Measurements from ENCODE around the gene PXMP2. TPM values are rescaled to one million over a fixed set of nuclear protein-coding genes. Genes with fewer than 3 reads are reported as not detected.
A peak's percentile ranks its signal among the peaks of the same experiment; 100 is the strongest.

The PXMP2 gene
- polyA plus RNA-seq, 10 donors, result 15.7 to 27.4 (median 19.6) TPM

- DNase-seq, result no peak
Measured at GRCh38 chr12:132719954-132720324, 32.6 kb downstream of the PXMP2 start.

GRCh38 chr12:132720606-132721345, 33.4 kb downstream of the PXMP2 start:
- no peak for DNase-seq

- DNase-seq, result no peak
Measured at GRCh38 chr12:132723015-132723763, 35.8 kb downstream of the PXMP2 start.

- DNase-seq, result no peak
Measured at GRCh38 chr12:132723764-132724140, 36.4 kb downstream of the PXMP2 start.

DNA sequence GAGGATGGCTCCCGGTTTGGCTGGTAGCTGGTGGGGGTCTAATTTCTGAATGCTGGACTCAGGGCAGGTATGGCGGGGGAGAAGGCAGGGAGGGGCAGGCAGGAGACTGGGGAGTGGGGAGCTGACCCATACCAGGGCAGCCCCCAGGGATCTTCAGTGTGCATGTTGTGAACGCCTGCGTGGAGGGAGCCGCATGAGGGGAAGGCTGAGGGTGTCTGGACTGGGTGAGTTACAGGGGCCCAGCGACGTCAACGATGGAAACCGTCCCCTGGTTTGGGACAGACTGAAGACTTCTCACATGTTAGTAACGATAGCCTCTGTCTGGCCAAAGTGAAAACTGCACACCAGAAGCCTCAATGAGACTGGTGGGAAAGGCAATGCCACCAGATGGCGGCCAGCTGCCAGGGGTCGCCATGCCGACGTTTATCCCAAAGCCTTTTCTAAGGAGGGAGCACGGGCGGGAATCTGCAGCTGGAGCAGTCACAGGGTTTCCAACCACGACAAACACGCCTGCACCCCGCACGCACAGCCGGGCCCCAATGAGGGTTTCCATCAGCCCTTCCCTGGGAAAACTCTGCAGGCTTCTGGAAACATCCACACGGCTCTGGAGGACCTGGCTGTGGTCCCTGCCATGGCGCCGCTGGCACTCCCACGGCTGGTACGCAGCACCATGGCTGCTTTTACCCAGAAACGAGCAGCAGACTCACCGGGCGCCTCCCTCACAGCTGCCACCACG, 37.3 kb downstream of the PXMP2 start:
- DNase-seq, result peak; percentile 18 to 62 (median 18)

DNA sequence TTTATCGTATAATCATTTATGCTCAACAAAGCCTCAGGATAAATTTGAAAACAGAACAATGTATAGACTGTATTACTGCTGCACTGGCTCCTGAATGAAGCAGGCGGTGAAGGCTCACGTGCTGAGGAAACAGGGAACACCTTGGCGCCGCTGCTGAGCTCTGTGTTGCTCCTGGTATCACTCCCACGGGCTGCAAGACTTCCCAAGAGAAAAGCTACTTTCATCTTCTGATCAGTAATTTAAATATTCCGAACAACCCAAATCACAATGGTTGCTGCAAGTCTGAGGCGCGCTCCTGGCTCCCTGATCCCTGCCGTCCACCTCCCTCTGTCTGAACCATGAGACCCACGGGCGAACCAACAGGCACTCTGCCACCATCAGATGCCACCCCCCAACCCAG, 39.0 kb downstream of the PXMP2 start:
- DNase-seq, result no peak

DNA sequence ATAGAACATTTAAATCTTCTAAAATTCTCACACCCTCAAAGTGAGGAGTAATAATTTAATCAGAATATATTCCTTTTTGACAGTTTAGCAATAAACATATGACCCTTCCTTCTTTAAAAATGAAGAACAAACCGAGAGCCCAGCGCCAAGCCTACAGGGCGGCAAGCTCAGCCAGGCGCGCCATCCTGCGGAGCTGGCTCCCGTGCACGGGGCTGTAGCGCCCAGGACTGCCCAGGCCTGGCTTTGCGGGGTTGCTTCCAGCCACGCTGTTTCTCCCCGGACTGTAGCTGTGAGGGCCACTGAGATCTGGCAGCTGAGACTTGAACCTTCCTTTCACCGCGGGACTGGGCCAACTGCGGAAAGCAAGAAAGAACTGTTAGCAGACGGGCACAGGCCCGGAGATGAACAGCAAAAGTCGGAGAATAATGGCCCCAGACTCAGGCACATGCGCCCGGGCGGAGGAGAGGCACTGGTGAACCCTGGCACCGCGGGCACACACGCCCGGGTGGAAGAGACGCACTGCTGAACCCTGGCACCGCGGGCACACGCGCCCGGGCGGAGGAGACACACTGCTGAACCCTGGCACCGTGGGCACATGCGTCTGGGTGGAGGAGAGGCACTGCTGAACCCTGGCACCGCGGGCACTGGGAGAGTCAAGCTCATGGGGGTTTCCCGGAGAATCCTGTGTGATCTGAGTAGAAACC, 39.9 kb downstream of the PXMP2 start:
- no peak for DNase-seq

DNA sequence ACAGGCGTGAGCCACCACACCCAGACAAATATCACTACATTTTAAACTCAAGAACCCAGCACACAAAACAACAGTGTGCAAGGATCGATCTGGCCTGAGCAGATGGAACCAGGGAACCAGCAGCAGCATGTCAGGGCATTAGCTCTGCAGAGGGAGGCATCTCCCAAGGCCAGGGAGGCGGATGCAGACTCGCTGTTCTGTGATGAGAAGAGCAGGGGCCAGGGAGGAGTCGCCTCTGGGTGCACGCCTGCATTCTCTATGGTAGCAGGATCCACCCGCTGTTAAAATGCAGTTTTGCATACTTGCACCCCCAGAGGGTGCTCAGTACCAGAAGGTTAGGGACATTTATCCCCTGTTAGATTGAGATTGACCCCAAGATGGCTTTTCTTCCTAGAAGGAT, 41.1 kb downstream of the PXMP2 start:
- DNase-seq, result no peak

DNA sequence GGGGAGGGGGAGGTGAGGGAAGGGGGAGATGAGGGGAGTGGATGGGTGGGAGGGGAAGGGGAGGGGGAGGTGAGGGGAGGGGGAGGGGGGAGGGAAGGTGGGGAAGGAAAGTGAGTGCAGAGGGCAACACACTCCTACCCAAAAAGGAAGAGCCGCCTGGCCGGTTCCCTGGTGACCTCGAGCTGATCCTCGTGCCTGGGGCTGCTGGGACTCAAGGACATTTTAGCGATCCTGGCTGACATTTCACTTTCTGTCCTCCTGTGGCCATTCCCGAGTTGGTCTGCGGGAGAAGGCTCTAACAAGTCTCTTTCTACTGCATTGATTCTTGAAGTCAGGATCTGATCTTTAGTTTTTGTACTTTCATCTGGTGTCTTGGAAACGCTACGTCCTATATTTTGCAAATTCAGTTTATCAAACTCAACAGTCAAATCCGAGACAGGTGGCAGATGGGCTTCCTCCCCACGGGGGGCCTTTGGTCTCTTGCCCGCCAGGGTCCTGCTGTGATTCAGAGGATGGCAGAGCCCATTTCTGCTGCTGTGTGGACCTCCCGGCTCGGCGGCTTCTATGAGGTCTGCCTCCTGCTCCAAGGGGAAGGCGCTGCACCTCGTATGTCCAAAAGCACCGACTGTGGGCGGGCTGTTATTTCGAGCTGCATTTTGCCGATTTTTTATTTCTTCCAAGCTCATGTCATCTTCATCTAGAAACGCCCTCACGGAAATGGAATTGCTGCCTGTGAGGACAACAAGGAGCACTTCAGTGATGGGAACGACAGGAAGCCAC, 42.3 kb downstream of the PXMP2 start:
- no peak for DNase-seq

DNA sequence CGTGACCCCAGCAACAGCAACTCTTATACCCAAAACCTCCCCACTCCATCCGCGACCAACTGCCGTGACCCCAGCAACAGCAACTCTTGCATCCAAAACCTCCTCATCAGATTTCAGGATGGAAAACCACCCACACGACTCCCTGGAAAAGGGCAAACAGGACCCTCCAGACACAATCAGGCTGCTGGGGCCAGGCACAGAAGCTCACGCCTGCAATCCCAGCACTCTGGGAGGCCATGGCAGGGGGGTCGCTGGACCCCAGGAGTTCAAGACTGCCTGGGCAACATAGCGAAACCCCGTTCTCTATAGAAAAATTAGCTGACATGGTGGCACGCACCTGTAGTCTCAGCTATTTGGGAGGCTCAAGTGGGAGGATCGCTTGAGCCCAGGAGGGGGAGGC, 43.0 kb downstream of the PXMP2 start:
- DNase-seq, result no peak

DNA sequence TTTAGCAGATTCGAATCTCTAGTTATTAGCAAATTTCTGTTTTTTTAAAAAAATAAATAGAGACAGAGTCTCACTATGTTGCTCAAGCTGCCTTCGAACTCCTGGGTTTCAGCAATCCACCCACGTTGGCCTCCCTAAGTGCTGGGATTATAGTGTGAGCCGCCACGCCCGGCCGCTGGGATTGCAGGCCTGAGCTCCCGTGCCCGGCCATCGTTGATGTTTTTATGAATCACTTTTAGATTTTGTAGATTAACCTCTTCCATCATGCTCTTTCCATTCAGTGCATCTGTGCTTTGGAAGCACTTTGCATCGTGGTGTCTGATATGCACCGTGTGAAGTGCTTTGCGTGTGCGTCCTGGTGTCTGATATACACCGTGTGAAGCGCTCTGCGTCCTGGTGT, 44.2 kb downstream of the PXMP2 start:
- no peak for DNase-seq

GRCh38 chr12:132734206-132734605, 46.8 kb downstream of the PXMP2 start:
- DNase-seq, result no peak

- DNase-seq, result no peak
Measured at GRCh38 chr12:132735496-132735895, 48.1 kb downstream of the PXMP2 start.

GRCh38 chr12:132736378-132736777, 49.0 kb downstream of the PXMP2 start:
- no peak for DNase-seq

DNA sequence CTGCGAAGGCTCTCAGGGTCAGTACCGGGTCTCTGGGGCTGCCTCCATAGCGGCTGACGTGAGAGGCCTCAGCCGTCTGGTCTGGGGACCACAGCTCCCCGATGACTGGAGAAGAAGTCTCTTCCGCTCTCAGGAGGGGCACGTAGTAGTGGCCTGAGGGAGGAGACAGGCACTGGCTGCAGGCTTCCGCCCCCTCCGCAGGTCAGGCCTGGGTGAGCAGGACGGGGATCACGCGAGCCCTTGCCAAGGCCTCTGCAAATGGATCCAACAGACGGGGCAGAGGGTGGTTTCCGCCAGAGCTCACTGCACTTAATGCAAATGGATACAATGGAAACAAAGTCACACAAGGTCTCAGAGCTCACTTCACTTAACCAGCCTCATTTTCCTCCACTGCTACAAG, 49.5 kb downstream of the PXMP2 start:
- DNase-seq, result no peak

DNA sequence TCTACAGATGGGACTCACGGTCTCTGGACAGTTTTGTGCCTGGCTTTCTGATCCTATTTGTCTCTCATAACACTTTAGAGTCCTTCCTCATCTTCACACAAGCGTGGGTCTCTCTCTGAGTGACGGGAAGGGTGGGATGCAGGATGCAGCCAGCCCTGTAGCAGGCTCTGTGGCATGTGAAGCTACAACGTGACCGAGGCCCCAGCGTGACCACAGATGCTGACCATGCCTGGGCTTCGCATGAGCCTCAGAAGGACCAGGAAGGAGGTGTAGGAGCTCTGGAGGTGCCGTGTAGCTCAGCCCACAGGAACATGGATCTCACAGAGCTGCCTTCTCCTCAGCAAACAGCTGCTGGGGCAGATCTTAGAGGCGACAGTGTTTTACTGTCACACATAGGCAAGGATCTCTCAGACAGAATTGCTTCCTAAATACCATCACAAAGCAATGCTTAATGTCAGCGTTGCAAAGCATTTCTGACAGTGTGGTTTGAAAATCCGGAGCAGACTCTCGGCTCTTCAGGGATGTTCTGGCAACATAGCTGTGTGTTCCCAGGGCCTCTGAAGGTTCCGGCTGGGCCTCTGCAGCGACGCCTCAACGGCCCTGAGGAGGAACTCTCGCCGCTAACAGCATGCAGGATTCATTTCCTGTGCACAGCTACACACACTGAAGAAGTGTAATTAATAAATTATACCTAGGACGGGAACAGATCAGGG, 52.4 kb downstream of the PXMP2 start:
- DNase-seq, result no peak

- no peak for DNase-seq
Measured at GRCh38 chr12:132740313-132740646, 52.9 kb downstream of the PXMP2 start.

- DNase-seq, result no peak
Measured at GRCh38 chr12:132740652-132741051, 53.3 kb downstream of the PXMP2 start.

DNA sequence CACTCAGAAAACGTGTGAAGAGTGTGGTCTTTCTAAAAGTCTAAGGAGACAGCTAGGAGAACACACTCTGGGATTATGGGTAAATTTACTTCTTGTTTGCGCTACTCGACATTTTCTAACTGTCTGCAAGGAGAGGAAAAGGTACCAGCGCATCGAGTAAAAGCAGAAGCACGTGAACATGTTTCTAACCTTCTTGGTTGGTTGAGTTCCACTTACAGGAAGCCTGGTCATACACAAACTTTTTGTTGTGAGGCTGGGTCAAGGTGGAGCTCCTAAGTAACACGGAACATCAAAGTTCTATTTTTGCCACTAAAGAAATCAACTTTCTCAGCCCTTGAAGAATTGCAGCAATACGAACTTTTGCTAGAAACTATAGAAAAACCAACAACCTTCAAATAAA, 54.2 kb downstream of the PXMP2 start:
- DNase-seq, result no peak

DNA sequence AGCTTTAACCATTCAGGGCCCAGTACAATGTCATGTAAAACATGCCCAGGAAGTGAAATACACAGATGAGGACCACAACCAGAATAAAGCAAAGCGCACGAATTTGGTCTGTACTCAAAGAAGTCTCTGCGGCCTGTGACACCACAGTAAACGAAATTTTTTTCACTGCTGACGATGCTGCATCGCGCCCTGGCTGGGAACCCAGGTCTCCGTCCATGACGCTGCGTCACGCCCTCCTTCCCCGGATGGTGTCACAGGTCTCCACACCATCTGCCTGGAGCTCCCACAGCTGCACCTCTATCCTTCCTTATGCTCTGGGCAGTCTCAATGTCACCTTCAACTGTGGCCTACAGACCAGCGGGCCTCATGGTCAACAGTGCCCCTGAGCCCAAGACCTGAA, 56.4 kb downstream of the PXMP2 start:
- no peak for DNase-seq

- DNase-seq, result no peak
Measured at GRCh38 chr12:132746613-132747012, 59.2 kb downstream of the PXMP2 start.

All from muscle of back (tissue), 11 donors.